Duodenal mucosa (tissue), 2 donors: Measurements from ENCODE around the gene ASRGL1.
A peak's percentile ranks its signal among the peaks of the same experiment; 100 is the strongest.
"Not testable (repeated sequence)": the region's sequence is repeated elsewhere in the genome, so short reads cannot be mapped to it uniquely, and the experiment has no call there.

Experiments
- H3K27ac ChIP-seq: one replicate; pipeline ENCODE4 v1.7.0; 2013; ENCODE audit warnings: low read depth, low read length
- H3K27me3 ChIP-seq, 2 donors: one replicate each; pipeline ENCODE4 v1.7.0; 2013; ENCODE audit warnings: low read length in 2 of 2, control low read depth in 1 of 2; ENCODE audit not compliant: insufficient read depth in 2 of 2, control insufficient read depth in 1 of 2
- H3K36me3 ChIP-seq, 2 donors: one replicate each; pipeline ENCODE4 v1.7.0; 2013; ENCODE audit warnings: low read length in 2 of 2, control low read depth in 1 of 2; ENCODE audit not compliant: insufficient read depth in 2 of 2, control insufficient read depth in 1 of 2
- H3K4me1 ChIP-seq, 2 donors: one replicate each; pipeline ENCODE4 v1.7.0; 2013; ENCODE audit warnings: low read length in 2 of 2, control low read depth in 1 of 2; ENCODE audit not compliant: insufficient read depth in 2 of 2, control insufficient read depth in 1 of 2
- H3K4me3 ChIP-seq, 2 donors: one replicate each; pipeline ENCODE4 v1.7.0; 2013; ENCODE audit warnings: low read length in 2 of 2, low read depth in 1 of 2
- H3K9ac ChIP-seq, 2 donors: one replicate each; pipeline ENCODE4 v1.7.0; 2013; ENCODE audit warnings: low read length in 2 of 2, low read depth in 1 of 2
- H3K9me3 ChIP-seq, 2 donors: one replicate each; pipeline ENCODE4 v1.7.0; 2013; ENCODE audit warnings: low read length in 2 of 2, control low read depth in 1 of 2; ENCODE audit not compliant: control insufficient read depth in 1 of 2

Gene ASRGL1

DNA sequence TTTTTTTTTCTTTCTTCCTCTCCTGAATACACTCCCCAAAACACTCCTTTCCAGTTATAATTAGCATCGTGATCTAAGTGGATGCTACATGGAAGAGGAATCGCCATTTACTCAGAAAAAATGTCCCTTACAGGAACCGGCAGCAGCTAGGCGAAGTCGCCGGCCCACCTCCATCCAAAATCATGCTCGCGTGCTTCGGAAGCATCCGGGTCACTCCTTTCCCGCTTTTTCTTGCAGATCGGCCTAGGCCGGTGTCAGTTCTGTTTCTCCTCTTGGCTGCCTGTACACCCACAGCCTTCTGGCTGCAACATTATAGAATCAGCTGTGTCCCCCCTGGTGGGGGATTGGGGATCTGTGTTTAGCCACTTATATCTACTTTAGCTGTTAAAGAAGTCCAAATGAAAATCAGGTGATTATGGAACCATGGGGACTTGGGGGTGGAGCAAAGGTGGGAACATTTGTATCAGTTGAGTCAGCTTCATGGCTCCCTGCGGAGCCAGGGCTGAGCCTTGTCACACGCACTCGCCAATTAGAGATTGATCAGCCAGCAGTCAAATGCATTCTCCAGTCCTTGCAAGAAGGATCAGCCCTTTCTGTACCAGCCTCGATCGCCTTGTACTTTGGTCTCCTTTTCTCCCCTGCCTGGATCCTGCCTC is 36.3 kb downstream of the ASRGL1 start:
- Histone ChIP-seq H3K27ac (no peak overlapping the region), H3K4me1 (peaks cover 0 to 10% of the 10 kb centered on the region in 2 donors), H3K9me3 (no peaks in the 10 kb centered on the region), H3K36me3 (no peaks in the 10 kb centered on the region), H3K9ac (no peak overlapping the region), H3K4me3 (no peak overlapping the region), H3K27me3 (no peaks in the 10 kb centered on the region)

DNA sequence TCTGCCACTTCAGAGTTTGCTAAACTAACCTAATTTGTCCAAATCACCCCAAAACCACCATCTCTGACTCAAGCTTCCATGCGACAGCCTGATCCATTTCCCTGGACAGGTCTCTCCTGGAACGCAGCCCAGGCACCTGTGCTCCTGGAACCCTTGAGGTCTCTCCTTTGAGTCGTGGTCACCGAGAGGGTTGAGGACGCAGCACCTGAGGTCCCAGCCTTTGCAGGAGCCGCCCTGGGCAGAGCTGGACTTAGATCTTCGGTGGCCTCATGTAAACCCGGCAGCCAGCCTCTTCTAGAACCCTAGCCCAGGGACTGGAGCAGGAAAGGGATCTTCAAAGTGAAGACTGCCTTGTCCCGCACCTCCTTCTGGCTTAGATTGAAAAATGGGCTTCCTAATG is 37.6 kb downstream of the ASRGL1 start:
- H3K36me3 ChIP-seq = no peaks in the 10 kb centered on the region
- no peak overlapping the region for H3K9ac ChIP-seq
- H3K9me3 ChIP-seq = no peaks in the 10 kb centered on the region
- peaks cover 0 to 5% of the 10 kb centered on the region in 2 donors for H3K4me1 ChIP-seq
- H3K4me3 ChIP-seq = no peak overlapping the region
- no peak overlapping the region for H3K27ac ChIP-seq
- no peaks in the 10 kb centered on the region for H3K27me3 ChIP-seq

DNA sequence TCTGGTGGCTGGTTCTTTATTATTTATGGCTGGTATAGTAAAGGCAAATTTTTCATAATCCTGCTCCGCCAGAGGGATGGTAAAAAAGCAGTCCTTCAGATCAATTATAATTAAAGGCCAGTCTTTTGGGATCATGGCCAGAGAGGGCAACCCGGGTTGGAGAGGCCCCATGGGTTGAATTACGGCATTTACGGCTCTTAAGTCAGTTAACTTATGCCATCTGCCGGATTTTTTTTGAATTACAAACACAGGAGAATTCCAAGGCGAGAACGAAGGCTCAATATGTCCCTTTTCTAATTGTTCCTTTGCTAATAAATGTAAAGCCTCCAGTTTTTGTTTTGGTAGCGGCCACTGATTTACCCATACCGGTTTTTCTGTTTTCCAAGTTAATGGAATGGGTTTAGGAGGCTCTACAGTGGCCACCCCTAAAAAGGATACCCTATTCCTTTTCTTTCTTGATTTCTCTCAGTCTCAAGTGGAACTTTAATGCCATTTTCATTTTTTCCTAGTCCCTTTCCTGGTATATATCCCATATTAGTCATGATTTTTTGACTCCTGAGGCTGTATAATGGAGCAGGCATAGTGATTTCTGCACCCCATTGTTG is 41.3 kb downstream of the ASRGL1 start:
- H3K27ac ChIP-seq, H3K27me3 ChIP-seq, H3K4me3 ChIP-seq, H3K36me3 ChIP-seq, H3K9me3 ChIP-seq, H3K9ac ChIP-seq, H3K4me1 ChIP-seq: not testable (repeated sequence)

DNA sequence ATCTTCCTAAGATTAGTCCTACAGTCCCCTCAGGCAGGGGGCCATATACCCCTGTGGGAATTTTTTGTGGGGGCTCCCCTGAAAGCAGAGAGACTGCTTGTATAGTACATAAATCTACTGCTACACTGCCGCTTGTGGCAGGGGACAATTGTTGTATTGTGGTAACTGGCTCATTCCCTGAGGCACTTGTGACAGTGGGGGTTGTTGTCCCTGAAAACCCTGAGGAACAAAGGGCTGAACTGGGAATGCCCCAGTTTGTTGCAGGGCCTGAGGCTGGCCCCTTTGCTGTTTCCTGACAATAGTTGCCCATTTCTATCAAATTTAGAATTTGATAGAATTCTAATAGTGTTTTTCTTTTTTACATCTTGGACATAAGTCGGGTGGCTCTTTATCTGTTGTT is 42.3 kb downstream of the ASRGL1 start:
- not testable (repeated sequence) for H3K9ac ChIP-seq, H3K36me3 ChIP-seq, H3K27me3 ChIP-seq, H3K9me3 ChIP-seq, H3K4me1 ChIP-seq, H3K27ac ChIP-seq, H3K4me3 ChIP-seq

DNA sequence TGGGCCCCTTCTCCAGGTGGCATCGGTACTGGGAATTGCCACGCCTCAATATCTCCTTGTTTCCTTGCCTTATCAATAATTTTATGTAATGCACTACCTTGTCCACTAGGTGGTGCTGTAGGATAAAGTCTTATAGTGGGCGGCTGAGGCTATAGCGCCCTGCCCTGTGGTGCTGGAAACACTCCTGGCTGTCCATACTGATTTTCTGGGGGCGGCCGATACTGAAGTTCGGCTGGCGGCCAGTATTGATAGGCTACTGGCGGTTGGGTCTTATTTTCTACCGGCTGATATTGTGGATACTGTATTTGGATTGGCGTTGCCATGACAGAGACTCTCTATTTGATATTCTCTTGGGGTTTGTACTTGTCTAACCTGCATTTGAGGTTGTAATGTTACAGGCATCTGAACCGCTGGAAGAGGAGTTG is 43.6 kb downstream of the ASRGL1 start:
- not testable (repeated sequence) for H3K27ac ChIP-seq, H3K9ac ChIP-seq, H3K27me3 ChIP-seq, H3K4me1 ChIP-seq, H3K9me3 ChIP-seq, H3K36me3 ChIP-seq
- H3K4me3 ChIP-seq = peak overlapping the region; percentile 34 to 43

DNA sequence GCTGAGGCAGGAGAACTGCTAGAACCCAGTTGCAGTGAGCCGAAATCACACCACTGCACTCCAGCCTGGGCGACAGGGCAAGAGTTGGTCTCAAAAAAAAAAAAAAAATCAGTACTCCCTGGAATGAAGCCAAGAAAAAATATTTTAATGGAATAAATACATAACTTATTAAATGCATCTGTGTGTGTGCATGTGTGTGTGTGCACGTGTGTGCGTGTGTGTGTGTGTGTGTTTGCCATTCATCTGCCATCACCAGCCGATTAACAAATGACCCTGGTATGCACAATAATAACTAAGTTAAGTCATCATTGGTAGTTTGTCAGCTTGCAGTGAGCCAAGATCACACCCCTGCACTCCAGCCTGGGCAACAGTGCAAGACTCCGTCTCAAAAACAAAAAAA is 46.6 kb downstream of the ASRGL1 start:
- H3K27ac ChIP-seq = no peak overlapping the region
- no peaks in the 10 kb centered on the region for H3K9me3 ChIP-seq
- H3K4me3 ChIP-seq = no peak overlapping the region
- H3K4me1 ChIP-seq = peaks cover 0 to 4% of the 10 kb centered on the region in 2 donors
- H3K9ac ChIP-seq = no peak overlapping the region
- H3K27me3 ChIP-seq = no peaks in the 10 kb centered on the region
- H3K36me3 ChIP-seq = no peaks in the 10 kb centered on the region

DNA sequence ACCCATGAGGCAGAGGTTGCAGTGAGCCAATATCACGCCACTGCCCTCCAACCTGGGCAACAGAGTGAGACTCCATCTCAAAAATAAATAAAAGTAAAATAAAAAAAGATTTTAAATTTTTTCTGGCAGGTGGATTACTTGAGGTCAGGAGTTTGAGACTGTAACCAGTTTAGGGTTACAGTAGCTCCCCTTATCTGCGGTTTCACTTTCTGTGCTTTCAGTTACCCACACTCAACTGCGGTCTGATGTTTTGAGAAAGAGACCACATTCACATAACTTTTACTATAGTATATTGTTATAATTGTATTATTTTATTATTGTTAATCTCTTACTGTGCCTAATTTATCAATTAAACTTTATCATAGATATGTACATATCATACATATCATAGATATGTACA is 48.8 kb downstream of the ASRGL1 start:
- not testable (repeated sequence) for H3K27ac ChIP-seq, H3K4me3 ChIP-seq, H3K9me3 ChIP-seq, H3K27me3 ChIP-seq, H3K36me3 ChIP-seq, H3K9ac ChIP-seq, H3K4me1 ChIP-seq

DNA sequence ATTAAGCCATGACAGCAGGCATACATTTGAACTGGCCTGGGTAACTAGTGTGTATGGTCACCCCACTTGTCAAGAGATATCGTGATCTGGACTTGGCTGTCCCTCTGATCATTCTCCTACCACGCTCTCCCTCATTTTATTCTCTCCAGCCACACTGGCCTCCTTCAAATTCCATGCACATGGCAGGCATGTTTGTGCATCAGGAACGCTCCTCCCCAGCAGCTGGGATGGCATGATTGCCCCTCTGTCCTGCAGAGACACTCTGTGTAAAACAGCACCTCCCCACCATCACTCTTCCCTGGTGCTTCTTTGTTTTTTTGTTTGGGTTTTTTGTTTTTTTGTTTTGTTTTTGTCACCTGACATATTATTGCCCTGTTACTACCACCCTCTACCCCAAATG is 50.1 kb downstream of the ASRGL1 start:
- Histone ChIP-seq H3K9ac (no peak overlapping the region), H3K9me3 (no peaks in the 10 kb centered on the region), H3K4me3 (no peak overlapping the region), H3K27ac (no peak overlapping the region), H3K36me3 (peaks cover 0 to 3% of the 10 kb centered on the region in 2 donors), H3K4me1 (peaks cover 0 to 4% of the 10 kb centered on the region in 2 donors), H3K27me3 (no peaks in the 10 kb centered on the region)

DNA sequence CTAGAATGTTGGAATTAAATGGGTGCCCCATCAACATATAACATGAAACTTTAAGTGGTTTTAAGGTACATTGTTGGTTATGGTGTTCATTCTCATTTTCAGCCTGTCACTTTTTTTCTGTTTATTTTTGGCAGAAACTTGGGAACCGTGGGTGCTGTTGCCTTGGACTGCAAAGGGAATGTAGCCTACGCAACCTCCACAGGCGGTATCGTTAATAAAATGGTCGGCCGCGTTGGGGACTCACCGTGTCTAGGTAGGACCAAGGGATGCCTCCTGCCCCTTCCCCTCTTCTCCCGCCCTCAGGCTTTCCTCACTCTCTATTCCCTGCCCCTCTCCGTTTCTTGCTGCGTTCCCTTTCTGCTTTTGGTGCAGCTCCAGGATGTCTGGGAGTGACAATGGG is 51.8 kb downstream of the ASRGL1 start:
- H3K36me3 ChIP-seq = peaks cover 0 to 3% of the 10 kb centered on the region in 2 donors
- peaks cover 0 to 4% of the 10 kb centered on the region in 2 donors for H3K4me1 ChIP-seq
- H3K9ac ChIP-seq = no peak overlapping the region
- no peak overlapping the region for H3K27ac ChIP-seq
- no peak overlapping the region for H3K4me3 ChIP-seq
- no peaks in the 10 kb centered on the region for H3K27me3 ChIP-seq
- no peaks in the 10 kb centered on the region for H3K9me3 ChIP-seq

DNA sequence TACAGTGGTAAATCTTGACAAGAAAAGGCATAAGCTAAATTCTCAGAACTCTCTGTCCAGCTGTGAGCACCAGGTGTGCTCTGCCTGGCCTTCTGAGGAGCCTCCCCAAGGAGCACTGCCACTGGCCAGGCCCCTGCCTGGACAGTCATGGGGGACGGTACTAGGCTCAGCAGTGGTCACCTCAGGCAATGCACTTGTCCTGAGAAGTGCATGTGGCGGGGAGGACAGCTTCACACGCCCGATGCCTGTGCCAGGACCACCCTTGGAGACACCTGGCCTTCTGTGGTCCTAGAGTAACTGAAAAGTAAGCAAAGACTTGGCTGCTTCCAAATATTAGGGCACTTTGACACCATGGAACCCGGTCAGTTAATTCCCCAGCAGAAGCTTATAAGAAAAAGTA is 53.0 kb downstream of the ASRGL1 start:
- H3K4me1 ChIP-seq = peaks cover 3 to 5% of the 10 kb centered on the region in 2 donors
- H3K36me3 ChIP-seq = peaks cover 0 to 3% of the 10 kb centered on the region in 2 donors
- no peak overlapping the region for H3K9ac ChIP-seq
- no peaks in the 10 kb centered on the region for H3K27me3 ChIP-seq
- H3K9me3 ChIP-seq = no peaks in the 10 kb centered on the region
- H3K27ac ChIP-seq = no peak overlapping the region
- H3K4me3 ChIP-seq = no peak overlapping the region
